ENCODE results near the gene CKLF. TPM values are rescaled to one million over a fixed set of nuclear protein-coding genes. Genes with fewer than 3 reads are reported as not detected.

CKLF gene
- polyA plus RNA-seq, 1 of the 3 experiments (the other 2 are of a cell fraction) = 211 TPM

DNA sequence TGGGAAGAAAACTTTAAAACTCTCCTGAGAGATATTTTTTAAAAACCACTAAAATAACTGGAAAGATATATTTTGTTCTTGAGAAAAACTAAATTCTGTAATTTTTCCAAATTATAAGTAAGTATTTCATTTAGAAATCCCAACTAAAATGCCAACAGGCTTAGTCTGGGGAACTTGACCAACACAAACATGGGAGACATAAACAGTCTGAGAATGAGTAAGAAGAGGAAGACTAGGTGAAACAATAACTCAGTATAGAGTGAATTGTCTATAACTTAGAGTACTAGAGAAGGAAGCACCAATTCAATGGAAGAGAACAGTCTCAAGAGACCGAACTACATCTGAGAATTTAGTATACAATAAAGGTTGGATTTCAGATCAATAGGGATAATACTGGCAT lies 16.8 kb downstream of the CKLF start (continued):
- TF ChIP-seq, protein P1, sequence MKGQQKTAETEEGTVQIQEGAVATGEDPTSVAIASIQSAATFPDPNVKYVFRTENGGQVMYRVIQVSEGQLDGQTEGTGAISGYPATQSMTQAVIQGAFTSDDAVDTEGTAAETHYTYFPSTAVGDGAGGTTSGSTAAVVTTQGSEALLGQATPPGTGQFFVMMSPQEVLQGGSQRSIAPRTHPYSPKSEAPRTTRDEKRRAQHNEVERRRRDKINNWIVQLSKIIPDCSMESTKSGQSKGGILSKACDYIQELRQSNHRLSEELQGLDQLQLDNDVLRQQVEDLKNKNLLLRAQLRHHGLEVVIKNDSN (IDR thresholded peaks at IDR 0.05; ENCODE audit: borderline replicate concordance, low read depth) = no peak
- no peak for TF ChIP-seq JUND (IDR thresholded peaks at IDR 0.05)
- no peak for TF ChIP-seq TCF12 (IDR thresholded peaks at IDR 0.05)
- no peak for TF ChIP-seq TAF1 (IDR thresholded peaks at IDR 0.05; ENCODE audit: borderline replicate concordance, low read depth, low read length)

DNA sequence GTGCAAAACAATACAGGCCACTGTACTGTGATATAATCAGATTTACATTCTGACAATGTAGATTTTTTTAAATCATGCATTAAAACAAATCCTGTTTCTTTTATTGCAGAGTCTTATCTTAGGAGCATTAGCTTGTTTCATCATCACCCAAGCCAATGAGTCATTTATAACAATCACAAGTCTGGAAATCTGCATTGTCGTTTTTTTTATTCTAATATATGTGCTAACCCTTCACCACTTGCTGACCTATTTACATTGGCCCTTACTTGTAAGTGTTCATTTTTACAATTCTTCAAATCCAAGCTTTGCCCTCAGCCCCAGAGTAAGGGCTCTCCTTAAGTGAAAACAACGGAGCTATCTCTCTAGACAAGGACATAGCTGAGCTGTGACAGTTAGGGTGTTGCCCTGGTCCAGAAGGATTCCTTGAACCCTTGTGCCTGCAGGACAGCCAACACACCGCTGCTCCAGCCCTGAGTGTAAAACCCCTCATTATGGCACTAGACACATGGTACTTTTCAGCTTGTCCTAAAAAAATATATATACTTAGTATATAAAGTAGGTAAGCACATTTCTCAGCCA lies 17.5 kb downstream of the CKLF start:
- no peak overlapping the region for H3K4me3 ChIP-seq (ENCODE audit: low read depth in 2 of 2, low read length in 1 of 2)
- peaks cover 33% of the 10 kb centered on the region for H3F3A ChIP-seq (replicated peaks; ENCODE audit: insufficient read depth)
- ChIA-PET CTCF (interaction anchor here (0.9 to 1.9 kb wide), 4 partner anchors 12 to 163 kb away, joined by 3 to 4 read pairs (median 3); partner anchors contain the start of gene CKLF), POLR2A (no interaction called here)
- no peaks in the 10 kb centered on the region for H3K27me3 ChIP-seq (ENCODE audit: insufficient read depth)
- TF ChIP-seq EP300 (IDR thresholded peaks at IDR 0.05; ENCODE audit: borderline replicate concordance in 1 of 2, low read depth in 1 of 2, low read length in 1 of 2) = no peak
- peak overlapping the region in 1 of 2 experiments; percentile 80; a peak in 2 of 4 replicates for H3K27ac ChIP-seq (ENCODE audit: low read depth in 2 of 2, low read length in 1 of 2)
- peaks cover 4% of the 10 kb centered on the region; the same call in 1 of the 2 replicates for H3K79me2 ChIP-seq (ENCODE audit: insufficient read depth)
- peaks cover 11% of the 10 kb centered on the region; the same call in 1 of the 2 replicates for H4K20me1 ChIP-seq (ENCODE audit: insufficient read depth)
- peaks cover 0 to 19% of the 10 kb centered on the region in 2 experiments; a peak in 2 of 4 replicates for H3K4me1 ChIP-seq (ENCODE audit: control insufficient read depth in 1 of 2, insufficient read depth in 2 of 2, low read depth in 1 of 2, low read length in 1 of 2)
- H2AFZ ChIP-seq (ENCODE audit: low read depth) = no peak overlapping the region
- H3K9me3 ChIP-seq = no peaks in the 10 kb centered on the region
- no peak for DNase-seq
- H3K9ac ChIP-seq = 0 out of 2 replicates have a peak overlapping the region, but pooled peaks have one; percentile 2
- 52% methylated on average over 3 of the region's 3 CpGs for WGBS (ENCODE audit: low lambda C conversion rate)
- H3K9me2 ChIP-seq = no peaks in the 10 kb centered on the region
- H3K36me3 ChIP-seq (replicated peaks in 1 of 2; ENCODE audit: control insufficient read depth in 1 of 2, insufficient read depth in 2 of 2, low read length in 1 of 2) = peaks cover 24 to 28% of the 10 kb centered on the region in 2 experiments
- peak overlapping the region; percentile 59 for H3K4me2 ChIP-seq

DNA sequence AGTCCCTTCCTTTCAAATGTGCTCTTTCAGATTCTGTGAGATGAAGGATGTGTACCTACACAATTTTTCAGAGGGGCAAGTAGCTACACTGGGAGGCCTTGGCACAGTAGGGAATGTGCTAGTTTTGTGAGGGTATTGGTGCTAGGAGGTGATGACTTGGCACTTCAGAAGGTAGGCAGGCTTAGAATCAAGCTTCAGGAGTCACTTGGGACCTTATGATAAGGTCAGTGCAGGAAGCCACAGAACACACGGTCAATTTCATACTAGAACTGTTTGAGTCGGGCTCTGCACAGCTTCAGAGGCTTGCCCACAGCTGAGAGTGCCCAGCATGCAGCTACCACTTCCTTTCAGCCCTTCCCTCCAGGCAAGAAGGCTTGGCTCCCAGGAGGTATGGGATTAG lies 20.0 kb downstream of the CKLF start:
- H3K9me2 ChIP-seq = no peaks in the 10 kb centered on the region
- H3K4me3 ChIP-seq (ENCODE audit: low read depth in 2 of 2, low read length in 1 of 2) = no peak overlapping the region
- H3K4me1 ChIP-seq (ENCODE audit: control insufficient read depth in 1 of 2, insufficient read depth in 2 of 2, low read depth in 1 of 2, low read length in 1 of 2) = peaks cover 0 to 19% of the 10 kb centered on the region in 2 experiments; a peak in 2 of 4 replicates
- H3K27ac ChIP-seq (ENCODE audit: low read depth in 2 of 2, low read length in 1 of 2) = no peak overlapping the region
- no peak overlapping the region for H3K9ac ChIP-seq
- no peaks in the 10 kb centered on the region for H3K9me3 ChIP-seq
- ChIA-PET POLR2A (interaction anchor here (0.6 kb wide), 1 partner anchor 25 kb away, joined by 3 read pairs; no protein-coding TSS in a partner anchor), CTCF (interaction anchor here (0.6 to 2.3 kb wide), 3 partner anchors 34 to 296 kb away, joined by 3 to 7 read pairs (median 3); no protein-coding TSS in a partner anchor)
- H3K79me2 ChIP-seq (ENCODE audit: insufficient read depth) = peaks cover 4% of the 10 kb centered on the region; the same call in 1 of the 2 replicates
- no peaks in the 10 kb centered on the region for H3K27me3 ChIP-seq (ENCODE audit: insufficient read depth)
- peaks cover 32% of the 10 kb centered on the region for H3F3A ChIP-seq (replicated peaks; ENCODE audit: insufficient read depth)
- DNase-seq = no peak
- H3K36me3 ChIP-seq (replicated peaks in 1 of 2; ENCODE audit: control insufficient read depth in 1 of 2, insufficient read depth in 2 of 2, low read length in 1 of 2) = peaks cover 8 to 11% of the 10 kb centered on the region in 2 experiments
- no peak overlapping the region for H3K4me2 ChIP-seq
- WGBS (ENCODE audit: low lambda C conversion rate) = 87% methylated on average over 2 of the region's 2 CpGs
- no peak overlapping the region for H2AFZ ChIP-seq (ENCODE audit: low read depth)
- peaks cover 11% of the 10 kb centered on the region; the same call in 1 of the 2 replicates for H4K20me1 ChIP-seq (ENCODE audit: insufficient read depth)
- TF ChIP-seq RFX5 (IDR thresholded peaks at IDR 0.05; ENCODE audit: low read length) (no peak), FOXJ3 (CRISPR knock-in tag; IDR thresholded peaks at IDR 0.05) (no peak), SMC3 (IDR thresholded peaks at IDR 0.05; ENCODE audit: low read depth, low read length) (no peak), YY1 (IDR thresholded peaks at IDR 0.05; ENCODE audit: low read depth) (no peak), CHD2 (IDR thresholded peaks at IDR 0.05; ENCODE audit: low read length, partially characterized antibody) (no peak), NRF1 (IDR thresholded peaks at IDR 0.05; ENCODE audit: low read depth, low read length) (no peak), EP300 (IDR thresholded peaks at IDR 0.05; ENCODE audit: borderline replicate concordance in 1 of 2, low read depth in 1 of 2, low read length in 1 of 2) (no peak)
- TF ChIP-seq, protein P2, sequence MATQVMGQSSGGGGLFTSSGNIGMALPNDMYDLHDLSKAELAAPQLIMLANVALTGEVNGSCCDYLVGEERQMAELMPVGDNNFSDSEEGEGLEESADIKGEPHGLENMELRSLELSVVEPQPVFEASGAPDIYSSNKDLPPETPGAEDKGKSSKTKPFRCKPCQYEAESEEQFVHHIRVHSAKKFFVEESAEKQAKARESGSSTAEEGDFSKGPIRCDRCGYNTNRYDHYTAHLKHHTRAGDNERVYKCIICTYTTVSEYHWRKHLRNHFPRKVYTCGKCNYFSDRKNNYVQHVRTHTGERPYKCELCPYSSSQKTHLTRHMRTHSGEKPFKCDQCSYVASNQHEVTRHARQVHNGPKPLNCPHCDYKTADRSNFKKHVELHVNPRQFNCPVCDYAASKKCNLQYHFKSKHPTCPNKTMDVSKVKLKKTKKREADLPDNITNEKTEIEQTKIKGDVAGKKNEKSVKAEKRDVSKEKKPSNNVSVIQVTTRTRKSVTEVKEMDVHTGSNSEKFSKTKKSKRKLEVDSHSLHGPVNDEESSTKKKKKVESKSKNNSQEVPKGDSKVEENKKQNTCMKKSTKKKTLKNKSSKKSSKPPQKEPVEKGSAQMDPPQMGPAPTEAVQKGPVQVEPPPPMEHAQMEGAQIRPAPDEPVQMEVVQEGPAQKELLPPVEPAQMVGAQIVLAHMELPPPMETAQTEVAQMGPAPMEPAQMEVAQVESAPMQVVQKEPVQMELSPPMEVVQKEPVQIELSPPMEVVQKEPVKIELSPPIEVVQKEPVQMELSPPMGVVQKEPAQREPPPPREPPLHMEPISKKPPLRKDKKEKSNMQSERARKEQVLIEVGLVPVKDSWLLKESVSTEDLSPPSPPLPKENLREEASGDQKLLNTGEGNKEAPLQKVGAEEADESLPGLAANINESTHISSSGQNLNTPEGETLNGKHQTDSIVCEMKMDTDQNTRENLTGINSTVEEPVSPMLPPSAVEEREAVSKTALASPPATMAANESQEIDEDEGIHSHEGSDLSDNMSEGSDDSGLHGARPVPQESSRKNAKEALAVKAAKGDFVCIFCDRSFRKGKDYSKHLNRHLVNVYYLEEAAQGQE (IDR thresholded peaks at IDR 0.05; ENCODE audit: low read depth, low read length) = no peak
- TF ChIP-seq, protein P3, sequence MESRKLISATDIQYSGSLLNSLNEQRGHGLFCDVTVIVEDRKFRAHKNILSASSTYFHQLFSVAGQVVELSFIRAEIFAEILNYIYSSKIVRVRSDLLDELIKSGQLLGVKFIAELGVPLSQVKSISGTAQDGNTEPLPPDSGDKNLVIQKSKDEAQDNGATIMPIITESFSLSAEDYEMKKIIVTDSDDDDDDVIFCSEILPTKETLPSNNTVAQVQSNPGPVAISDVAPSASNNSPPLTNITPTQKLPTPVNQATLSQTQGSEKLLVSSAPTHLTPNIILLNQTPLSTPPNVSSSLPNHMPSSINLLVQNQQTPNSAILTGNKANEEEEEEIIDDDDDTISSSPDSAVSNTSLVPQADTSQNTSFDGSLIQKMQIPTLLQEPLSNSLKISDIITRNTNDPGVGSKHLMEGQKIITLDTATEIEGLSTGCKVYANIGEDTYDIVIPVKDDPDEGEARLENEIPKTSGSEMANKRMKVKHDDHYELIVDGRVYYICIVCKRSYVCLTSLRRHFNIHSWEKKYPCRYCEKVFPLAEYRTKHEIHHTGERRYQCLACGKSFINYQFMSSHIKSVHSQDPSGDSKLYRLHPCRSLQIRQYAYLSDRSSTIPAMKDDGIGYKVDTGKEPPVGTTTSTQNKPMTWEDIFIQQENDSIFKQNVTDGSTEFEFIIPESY (IDR thresholded peaks at IDR 0.05; ENCODE audit: borderline replicate concordance, low read depth) = no peak
- TF ChIP-seq, protein P4, sequence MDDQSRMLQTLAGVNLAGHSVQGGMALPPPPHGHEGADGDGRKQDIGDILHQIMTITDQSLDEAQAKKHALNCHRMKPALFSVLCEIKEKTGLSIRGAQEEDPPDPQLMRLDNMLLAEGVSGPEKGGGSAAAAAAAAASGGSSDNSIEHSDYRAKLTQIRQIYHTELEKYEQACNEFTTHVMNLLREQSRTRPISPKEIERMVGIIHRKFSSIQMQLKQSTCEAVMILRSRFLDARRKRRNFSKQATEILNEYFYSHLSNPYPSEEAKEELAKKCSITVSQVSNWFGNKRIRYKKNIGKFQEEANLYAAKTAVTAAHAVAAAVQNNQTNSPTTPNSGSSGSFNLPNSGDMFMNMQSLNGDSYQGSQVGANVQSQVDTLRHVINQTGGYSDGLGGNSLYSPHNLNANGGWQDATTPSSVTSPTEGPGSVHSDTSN (IDR thresholded peaks at IDR 0.05) = no peak
- TF ChIP-seq, protein P5, sequence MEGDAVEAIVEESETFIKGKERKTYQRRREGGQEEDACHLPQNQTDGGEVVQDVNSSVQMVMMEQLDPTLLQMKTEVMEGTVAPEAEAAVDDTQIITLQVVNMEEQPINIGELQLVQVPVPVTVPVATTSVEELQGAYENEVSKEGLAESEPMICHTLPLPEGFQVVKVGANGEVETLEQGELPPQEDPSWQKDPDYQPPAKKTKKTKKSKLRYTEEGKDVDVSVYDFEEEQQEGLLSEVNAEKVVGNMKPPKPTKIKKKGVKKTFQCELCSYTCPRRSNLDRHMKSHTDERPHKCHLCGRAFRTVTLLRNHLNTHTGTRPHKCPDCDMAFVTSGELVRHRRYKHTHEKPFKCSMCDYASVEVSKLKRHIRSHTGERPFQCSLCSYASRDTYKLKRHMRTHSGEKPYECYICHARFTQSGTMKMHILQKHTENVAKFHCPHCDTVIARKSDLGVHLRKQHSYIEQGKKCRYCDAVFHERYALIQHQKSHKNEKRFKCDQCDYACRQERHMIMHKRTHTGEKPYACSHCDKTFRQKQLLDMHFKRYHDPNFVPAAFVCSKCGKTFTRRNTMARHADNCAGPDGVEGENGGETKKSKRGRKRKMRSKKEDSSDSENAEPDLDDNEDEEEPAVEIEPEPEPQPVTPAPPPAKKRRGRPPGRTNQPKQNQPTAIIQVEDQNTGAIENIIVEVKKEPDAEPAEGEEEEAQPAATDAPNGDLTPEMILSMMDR (IDR thresholded peaks at IDR 0.05) = no peak

All from SK-N-SH (cell line).